Nephron progenitor cell (in vitro differentiated cells): Measurements from ENCODE around the gene THSD7A.

Experiments used
- DNase-seq: peaks from one replicate; pipeline ENCODE4 v3.0.0; 2021
- H3K27ac Mint-ChIP-seq: 2 replicates; pipeline ENCODE4 v1.8.0; 2021; ENCODE audit warnings: mild to moderate bottlenecking, moderate library complexity, mixed read lengths
- H3K27me3 Mint-ChIP-seq: 2 replicates; pipeline ENCODE4 v1.8.0; 2021; ENCODE audit warnings: mild to moderate bottlenecking, low read depth, mixed read lengths; ENCODE audit not compliant: poor library complexity
- H3K36me3 Mint-ChIP-seq: 2 replicates; pipeline ENCODE4 v1.8.0; 2021; ENCODE audit warnings: low read depth, mixed read lengths
- H3K4me1 Mint-ChIP-seq: 2 replicates; pipeline ENCODE4 v1.8.0; 2021; ENCODE audit warnings: mixed read lengths
- H3K4me3 Mint-ChIP-seq: 2 replicates; pipeline ENCODE4 v1.8.0; 2021; ENCODE audit warnings: mild to moderate bottlenecking, moderate library complexity, mixed read lengths
- H3K9me3 Mint-ChIP-seq: 2 replicates; pipeline ENCODE4 v1.8.0; 2021; ENCODE audit warnings: mild to moderate bottlenecking, moderate library complexity, mixed read lengths
- CTCF ChIP-seq: fragments of 200-600 bp; sonication (generic); IDR thresholded peaks from 2 replicates; pipeline ENCODE4 v1.5.0; 2021; ENCODE audit warnings: antibody characterized with exemption

THSD7A gene

GRCh38 chr7:11642841-11643240 lies 189.2 kb downstream of the THSD7A start:
- Mint-ChIP-seq H3K4me1 (no peaks in the 10 kb centered on the region), H3K9me3 (no peaks in the 10 kb centered on the region), H3K27ac (no peak overlapping the region), H3K36me3 (no peaks in the 10 kb centered on the region), H3K27me3 (no peaks in the 10 kb centered on the region), H3K4me3 (no peak overlapping the region)
- DNase-seq, result no peak
- TF ChIP-seq CTCF, result no peak

- H3K27me3 Mint-ChIP-seq, result no peaks in the 10 kb centered on the region
- no peak overlapping the region for H3K4me3 Mint-ChIP-seq
- no peaks in the 10 kb centered on the region for H3K4me1 Mint-ChIP-seq
- no peak overlapping the region for H3K27ac Mint-ChIP-seq
- H3K9me3 Mint-ChIP-seq, result no peaks in the 10 kb centered on the region
- no peak for TF ChIP-seq CTCF
- DNase-seq, result no peak
- H3K36me3 Mint-ChIP-seq, result no peaks in the 10 kb centered on the region
These were observed 189.7 kb downstream of the THSD7A start for GRCh38 chr7:11642276-11642675.

- H3K36me3 Mint-ChIP-seq, result no peaks in the 10 kb centered on the region
- no peak overlapping the region for H3K27ac Mint-ChIP-seq
- no peaks in the 10 kb centered on the region for H3K9me3 Mint-ChIP-seq
- no peaks in the 10 kb centered on the region for H3K27me3 Mint-ChIP-seq
- no peak for DNase-seq
- no peaks in the 10 kb centered on the region for H3K4me1 Mint-ChIP-seq
- no peak for TF ChIP-seq CTCF
- H3K4me3 Mint-ChIP-seq, result no peak overlapping the region
These were observed 193.8 kb downstream of the THSD7A start for GRCh38 chr7:11638011-11638774.

GRCh38 chr7:11636274-11636673 lies 195.7 kb downstream of the THSD7A start:
- H3K36me3 Mint-ChIP-seq, result no peaks in the 10 kb centered on the region
- no peak overlapping the region for H3K27ac Mint-ChIP-seq
- no peaks in the 10 kb centered on the region for H3K9me3 Mint-ChIP-seq
- no peak for TF ChIP-seq CTCF
- no peaks in the 10 kb centered on the region for H3K4me1 Mint-ChIP-seq
- DNase-seq, result no peak
- no peaks in the 10 kb centered on the region for H3K27me3 Mint-ChIP-seq
- no peak overlapping the region for H3K4me3 Mint-ChIP-seq

- H3K4me3 Mint-ChIP-seq, result no peak overlapping the region
- no peak overlapping the region for H3K27ac Mint-ChIP-seq
- DNase-seq, result no peak
- TF ChIP-seq CTCF, result no peak
- no peaks in the 10 kb centered on the region for H3K27me3 Mint-ChIP-seq
- no peaks in the 10 kb centered on the region for H3K36me3 Mint-ChIP-seq
- H3K4me1 Mint-ChIP-seq, result no peaks in the 10 kb centered on the region
- H3K9me3 Mint-ChIP-seq, result no peaks in the 10 kb centered on the region
These were observed 198.7 kb downstream of the THSD7A start for GRCh38 chr7:11633310-11633709.

- Mint-ChIP-seq H3K27ac (no peak overlapping the region), H3K36me3 (no peaks in the 10 kb centered on the region), H3K27me3 (no peaks in the 10 kb centered on the region), H3K9me3 (no peaks in the 10 kb centered on the region), H3K4me1 (peaks cover 5% of the 10 kb centered on the region), H3K4me3 (no peak overlapping the region)
- no peak for DNase-seq
- TF ChIP-seq CTCF, result no peak
These were observed 201.6 kb downstream of the THSD7A start for GRCh38 chr7:11630355-11630754.
